ENCODE measurements around the gene TRIP4. TPM values are rescaled to one million over a fixed set of nuclear protein-coding genes. Genes with fewer than 3 reads are reported as not detected.
"Not testable (repeated sequence)": the region's sequence is repeated elsewhere in the genome, so short reads cannot be mapped to it uniquely, and the experiment has no call there.

The TRIP4 gene
- total RNA-seq, 1 experiment from 2014 or later, result 19.8 TPM

DNA sequence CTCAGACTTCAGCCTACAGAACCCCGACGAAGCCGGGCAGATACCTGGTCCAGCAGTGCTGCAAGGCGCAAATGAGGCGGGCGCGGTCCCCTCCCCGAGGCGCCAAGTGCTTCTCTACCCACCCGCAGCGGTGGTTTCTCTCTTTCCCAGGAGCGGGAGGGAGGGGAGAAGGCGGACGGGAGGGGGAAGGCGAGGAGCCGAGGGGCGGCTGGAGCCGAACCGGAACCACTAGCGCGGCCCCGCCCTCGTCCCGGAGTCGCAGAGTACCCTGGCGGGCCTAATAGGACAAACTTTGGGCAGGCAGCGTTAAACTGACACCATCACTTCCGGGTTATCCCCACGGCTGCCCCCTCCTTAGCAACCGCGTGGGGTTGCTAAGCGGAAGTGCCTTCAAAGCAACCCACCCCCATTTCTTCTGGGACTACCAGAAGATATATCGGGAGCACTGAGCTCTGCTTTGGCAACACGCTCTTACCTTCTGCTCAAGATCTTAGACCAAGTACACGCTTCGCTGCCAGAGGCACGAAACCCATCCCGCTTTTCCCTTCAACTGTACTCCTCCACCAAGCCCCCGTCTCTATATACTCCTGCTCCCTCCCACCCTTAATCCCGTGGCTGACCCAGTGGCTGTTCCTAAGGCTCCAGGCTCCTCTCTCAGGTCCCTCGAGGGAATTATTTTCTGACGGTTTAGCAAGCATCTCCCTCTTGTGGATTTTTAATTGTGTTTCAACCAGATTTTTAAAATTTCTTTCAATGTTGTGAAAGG, 31.5 kb upstream of the TRIP4 start, which contains the start of gene CSNK1G1:
Gene CSNK1G1 (minus strand): TSS at position 230 of the 766 bp plus-strand sequence. CDS start 55,674 bp downstream, outside the sequence.
- Mint-ChIP-seq H3K4me1 (ENCODE audit: insufficient read depth, unreplicated experiment) (peaks cover 12% of the 10 kb centered on the region), H3K27ac (ENCODE audit: low read depth, unreplicated experiment) (peak within 1 kb of the TSS; percentile 95), H3K4me3 (ENCODE audit: unreplicated experiment) (peak within 1 kb of the TSS; percentile 85), H3K27me3 (ENCODE audit: insufficient read depth, unreplicated experiment) (no peaks in the 10 kb centered on the region), H3K36me3 (ENCODE audit: insufficient read depth, unreplicated experiment) (peaks cover 32% of the 10 kb centered on the region), H3K9me3 (ENCODE audit: unreplicated experiment) (no peaks in the 10 kb centered on the region)
- ChIA-PET CTCF (interaction anchor here (0.6 to 2.1 kb wide), 9 partner anchors 11 to 326 kb away, joined by 3 to 9 read pairs (median 3); no protein-coding TSS in a partner anchor), POLR2A (interaction anchor here (0.6 to 6.7 kb wide), 16 partner anchors 10 to 267 kb away, joined by 3 to 54 read pairs (median 4); partner anchors contain the start of genes PPIB and TRIP4)
- intact Hi-C loops (cut with micrococcal nuclease), result loop anchor here (1.0 kb wide), 2 partner anchors 147 to 193 kb away; partner anchors contain the start of gene PPIB
- peak; percentile 62 for TF ChIP-seq CTCF (IDR thresholded peaks at IDR 0.05; ENCODE audit: unreplicated experiment)
- BruUV-seq (replicated peaks), result no TSS peak
- peak; percentile 96 for DNase-seq (ENCODE audit: unreplicated experiment)

DNA sequence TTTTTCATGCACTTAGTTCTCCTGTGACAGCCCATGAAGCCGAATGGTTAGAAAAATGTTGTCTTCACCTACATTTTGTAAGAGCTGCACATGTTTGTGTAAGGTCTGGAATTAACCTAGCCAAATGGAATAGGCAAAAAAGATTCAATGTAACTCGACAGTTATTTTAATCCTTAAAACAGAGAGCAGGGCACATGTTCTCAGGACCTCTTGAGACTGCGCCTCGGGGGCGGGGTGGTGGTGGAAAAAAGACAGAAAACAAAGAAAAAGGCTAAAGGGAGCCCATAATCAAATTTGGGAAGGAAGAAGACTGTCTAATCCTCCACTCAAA, 31.0 kb upstream of the TRIP4 start:
- POLR2A ChIA-PET, result interaction anchor here (0.6 to 6.7 kb wide), 14 partner anchors 9 to 193 kb away, joined by 3 to 54 read pairs (median 4); partner anchors contain the start of genes PPIB and TRIP4
- CTCF ChIA-PET, result interaction anchor here (0.6 to 2.1 kb wide), 8 partner anchors 10 to 171 kb away, joined by 3 to 9 read pairs (median 3); no protein-coding TSS in a partner anchor
- intact Hi-C loops (cut with micrococcal nuclease), result loop anchor here (1.0 kb wide), 2 partner anchors 147 to 193 kb away; partner anchors contain the start of gene PPIB

GRCh38 chr15:64361259-64361658, 26.4 kb upstream of the TRIP4 start:
- ChIA-PET POLR2A (interaction anchor here (0.7 to 1.5 kb wide), 3 partner anchors 8 to 26 kb away, joined by 3 to 6 read pairs (median 3); partner anchors contain the start of gene TRIP4), CTCF (no interaction called here)
- H3K36me3 Mint-ChIP-seq (ENCODE audit: insufficient read depth, unreplicated experiment), result peaks cover under 1% of the 10 kb centered on the region
- no peak overlapping the region for H3K4me3 Mint-ChIP-seq (ENCODE audit: unreplicated experiment)
- H3K9me3 Mint-ChIP-seq (ENCODE audit: unreplicated experiment), result no peaks in the 10 kb centered on the region
- intact Hi-C loops (cut with micrococcal nuclease), result no loop called here
- H3K27ac Mint-ChIP-seq (ENCODE audit: low read depth, unreplicated experiment), result no peak overlapping the region
- H3K4me1 Mint-ChIP-seq (ENCODE audit: insufficient read depth, unreplicated experiment), result peaks cover 5% of the 10 kb centered on the region
- no peaks in the 10 kb centered on the region for H3K27me3 Mint-ChIP-seq (ENCODE audit: insufficient read depth, unreplicated experiment)
- no peak for DNase-seq (ENCODE audit: unreplicated experiment)
- BruUV-seq (replicated peaks), result no TSS peak
- TF ChIP-seq CTCF (IDR thresholded peaks at IDR 0.05; ENCODE audit: unreplicated experiment), result no peak

More for the DNA sequence above, 31.0 kb upstream of the TRIP4 start:
- Mint-ChIP-seq H3K27me3 (ENCODE audit: insufficient read depth, unreplicated experiment) (no peaks in the 10 kb centered on the region), H3K36me3 (ENCODE audit: insufficient read depth, unreplicated experiment) (peaks cover 28% of the 10 kb centered on the region), H3K9me3 (ENCODE audit: unreplicated experiment) (no peaks in the 10 kb centered on the region), H3K4me1 (ENCODE audit: insufficient read depth, unreplicated experiment) (peaks cover 12% of the 10 kb centered on the region), H3K27ac (ENCODE audit: low read depth, unreplicated experiment) (peak overlapping the region; percentile 95), H3K4me3 (ENCODE audit: unreplicated experiment) (peak overlapping the region; percentile 85)
- DNase-seq (ENCODE audit: unreplicated experiment), result no peak
- no peak for TF ChIP-seq CTCF (IDR thresholded peaks at IDR 0.05; ENCODE audit: unreplicated experiment)
- no TSS peak for BruUV-seq (replicated peaks)

GRCh38 chr15:64369078-64369607, 18.5 kb upstream of the TRIP4 start:
- DNase-seq (ENCODE audit: unreplicated experiment), result no peak

GRCh38 chr15:64371383-64371782, 16.3 kb upstream of the TRIP4 start:
- POLR2A ChIA-PET, result interaction anchor here (2.9 kb wide), 1 partner anchor 15 kb away, joined by 14 read pairs; the partner anchor contains the start of gene CSNK1G1
- BruUV-seq (replicated peaks); intact Hi-C loops (cut with micrococcal nuclease); DNase-seq (ENCODE audit: unreplicated experiment); H3K9me3 Mint-ChIP-seq (ENCODE audit: unreplicated experiment); H3K4me1 Mint-ChIP-seq (ENCODE audit: insufficient read depth, unreplicated experiment); H3K27me3 Mint-ChIP-seq (ENCODE audit: insufficient read depth, unreplicated experiment); CTCF ChIA-PET; H3K27ac Mint-ChIP-seq (ENCODE audit: low read depth, unreplicated experiment); H3K4me3 Mint-ChIP-seq (ENCODE audit: unreplicated experiment): not testable (repeated sequence)
- H3K36me3 Mint-ChIP-seq (ENCODE audit: insufficient read depth, unreplicated experiment), result peaks cover 15% of the 10 kb centered on the region

More at GRCh38 chr15:64369078-64369607, 18.5 kb upstream of the TRIP4 start:
- ChIA-PET CTCF (interaction anchor here (0.6 to 1.1 kb wide), 2 partner anchors 10 to 663 kb away, joined by 3 to 5 read pairs; no protein-coding TSS in a partner anchor), POLR2A (interaction anchor here (0.6 to 2.9 kb wide), 4 partner anchors 13 to 109 kb away, joined by 3 to 14 read pairs (median 3); partner anchors contain the start of gene CSNK1G1)
- no peaks in the 10 kb centered on the region for H3K27me3 Mint-ChIP-seq (ENCODE audit: insufficient read depth, unreplicated experiment)
- H3K4me3 Mint-ChIP-seq (ENCODE audit: unreplicated experiment), result no peak overlapping the region
- intact Hi-C loops (cut with micrococcal nuclease), result no loop called here
- no TSS peak for BruUV-seq (replicated peaks)
- no peak for TF ChIP-seq CTCF (IDR thresholded peaks at IDR 0.05; ENCODE audit: unreplicated experiment)
- peaks cover 8% of the 10 kb centered on the region for H3K36me3 Mint-ChIP-seq (ENCODE audit: insufficient read depth, unreplicated experiment)
- H3K27ac Mint-ChIP-seq (ENCODE audit: low read depth, unreplicated experiment), result no peak overlapping the region
- no peaks in the 10 kb centered on the region for H3K9me3 Mint-ChIP-seq (ENCODE audit: unreplicated experiment)
- H3K4me1 Mint-ChIP-seq (ENCODE audit: insufficient read depth, unreplicated experiment), result no peaks in the 10 kb centered on the region
